Measurements from ENCODE around the gene CNTNAP2. TPM values are rescaled to one million over a fixed set of nuclear protein-coding genes. Genes with fewer than 3 reads are reported as not detected.
"Not testable (repeated sequence)": the region's sequence is repeated elsewhere in the genome, so short reads cannot be mapped to it uniquely, and the experiment has no call there.

The CNTNAP2 gene
- total RNA-seq, 2 experiments from 2014 or later: not detected

- DNase-seq (no peak), ATAC-seq (ENCODE audit: low read depth) (no peak)
- Mint-ChIP-seq H3K9me3 (peaks cover 20% of the 10 kb centered on the region), H3K4me3 (no peak overlapping the region), H3K36me3 (peaks cover 5% of the 10 kb centered on the region), H3K27me3 (peaks cover 7% of the 10 kb centered on the region), H3K27ac (no peak overlapping the region), H3K4me1 (no peaks in the 10 kb centered on the region)
- POLR2A ChIA-PET: no interaction called here
Observed at GRCh38 chr7:148330822-148331221, 2214.2 kb downstream of the CNTNAP2 start.

GRCh38 chr7:148331456-148331855 lies 2214.9 kb downstream of the CNTNAP2 start:
- H3K36me3 Mint-ChIP-seq; H3K4me3 Mint-ChIP-seq; ATAC-seq (ENCODE audit: low read depth); H3K27me3 Mint-ChIP-seq; H3K27ac Mint-ChIP-seq; H3K4me1 Mint-ChIP-seq; DNase-seq; POLR2A ChIA-PET: not testable (repeated sequence)
- peaks cover 20% of the 10 kb centered on the region for H3K9me3 Mint-ChIP-seq

DNA sequence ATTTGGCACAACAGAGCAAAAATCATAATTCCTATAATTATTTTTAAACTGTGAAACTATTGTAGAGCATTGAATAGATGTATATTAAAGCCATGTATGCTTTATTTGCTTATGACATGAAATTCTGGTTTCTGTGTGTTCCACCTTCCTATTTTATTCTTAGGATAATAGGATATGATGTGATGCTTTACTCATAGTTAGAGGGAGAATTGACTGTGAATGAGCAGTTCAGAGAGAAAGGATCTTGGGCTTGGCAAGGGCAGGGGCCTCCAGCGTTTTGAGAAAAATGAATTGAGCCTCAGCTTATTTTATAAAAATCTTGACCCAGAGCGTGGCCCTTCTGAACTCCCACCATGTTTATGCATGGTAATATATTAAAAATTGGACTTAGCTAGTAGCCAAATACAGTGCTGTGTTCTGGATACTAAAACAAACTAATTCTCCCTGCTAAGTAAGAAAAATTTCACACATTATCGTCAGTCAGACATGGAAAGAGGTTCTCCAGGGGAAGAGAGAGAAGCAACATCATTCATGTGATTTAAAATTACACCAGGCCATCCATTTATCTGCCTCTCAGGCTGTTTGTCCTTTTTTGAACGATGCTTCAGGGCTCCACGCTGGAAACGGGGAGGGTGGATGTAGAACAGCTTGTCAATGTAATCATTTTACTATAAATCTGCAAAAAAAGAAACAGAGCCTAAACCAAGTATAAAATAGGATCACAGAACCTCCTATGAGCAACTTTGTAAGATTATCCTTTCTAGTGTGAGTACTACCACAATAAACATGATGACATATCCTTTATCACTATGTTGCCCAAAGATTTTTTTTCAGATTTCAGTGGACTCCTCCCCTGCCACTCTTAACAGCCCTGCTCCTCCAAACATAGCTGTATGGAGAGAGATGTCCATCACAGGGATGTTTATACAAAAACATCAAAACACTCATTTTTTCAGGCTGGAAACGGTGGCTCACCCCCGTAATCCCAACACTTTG lies 2215.9 kb downstream of the CNTNAP2 start:
- H3K4me3 Mint-ChIP-seq: no peak overlapping the region

DNA sequence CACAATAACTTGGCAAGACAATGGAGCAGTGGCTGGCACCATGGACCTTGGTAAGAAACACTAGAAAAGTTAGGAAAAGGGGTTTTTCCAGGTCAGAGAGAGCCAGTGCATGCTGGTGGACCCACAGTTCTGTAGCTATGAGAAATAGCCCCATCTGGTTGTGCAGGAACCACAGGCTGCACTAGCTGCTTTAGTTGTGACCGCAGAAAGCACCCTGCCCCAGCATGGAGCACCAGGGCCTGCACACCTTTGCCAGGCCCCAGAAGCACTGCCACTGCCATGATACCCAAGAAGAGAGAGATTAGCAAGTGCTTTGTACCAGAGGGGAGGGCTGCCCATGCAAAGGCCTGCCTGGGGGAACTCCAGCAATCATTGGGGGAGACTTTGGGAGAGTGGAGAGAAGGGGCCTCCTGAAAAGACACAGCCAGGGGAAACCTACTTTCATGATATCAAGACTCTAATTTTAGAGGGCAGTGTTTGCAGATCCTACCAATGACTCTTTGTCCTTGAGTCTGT lies 2217.9 kb downstream of the CNTNAP2 start:
- no peak for ATAC-seq (ENCODE audit: low read depth)
- no peak for DNase-seq
- Mint-ChIP-seq H3K9me3 (peaks cover 18% of the 10 kb centered on the region), H3K4me1 (peaks cover 2% of the 10 kb centered on the region), H3K4me3 (no peak overlapping the region), H3K27ac (no peak overlapping the region), H3K36me3 (peaks cover 5% of the 10 kb centered on the region), H3K27me3 (peaks cover 39% of the 10 kb centered on the region)
- POLR2A ChIA-PET: no interaction called here

More for the DNA sequence above, 2215.9 kb downstream of the CNTNAP2 start:
- peaks cover 20% of the 10 kb centered on the region for H3K9me3 Mint-ChIP-seq
- peaks cover 19% of the 10 kb centered on the region for H3K27me3 Mint-ChIP-seq
- ATAC-seq (ENCODE audit: low read depth) (no peak), DNase-seq (no peak)
- no peak overlapping the region for H3K27ac Mint-ChIP-seq
- POLR2A ChIA-PET: no interaction called here
- H3K4me1 Mint-ChIP-seq: no peaks in the 10 kb centered on the region
- H3K36me3 Mint-ChIP-seq: peaks cover 5% of the 10 kb centered on the region

GRCh38 chr7:148334959-148335577 lies 2218.5 kb downstream of the CNTNAP2 start:
- H3K9me3 Mint-ChIP-seq: peaks cover 15% of the 10 kb centered on the region
- H3K27ac Mint-ChIP-seq: no peak overlapping the region
- no peak overlapping the region for H3K4me3 Mint-ChIP-seq
- H3K4me1 Mint-ChIP-seq: peaks cover 4% of the 10 kb centered on the region
- peaks cover 45% of the 10 kb centered on the region for H3K27me3 Mint-ChIP-seq
- DNase-seq (no peak), ATAC-seq (ENCODE audit: low read depth) (no peak)
- peaks cover 5% of the 10 kb centered on the region for H3K36me3 Mint-ChIP-seq
- POLR2A ChIA-PET: no interaction called here

DNA sequence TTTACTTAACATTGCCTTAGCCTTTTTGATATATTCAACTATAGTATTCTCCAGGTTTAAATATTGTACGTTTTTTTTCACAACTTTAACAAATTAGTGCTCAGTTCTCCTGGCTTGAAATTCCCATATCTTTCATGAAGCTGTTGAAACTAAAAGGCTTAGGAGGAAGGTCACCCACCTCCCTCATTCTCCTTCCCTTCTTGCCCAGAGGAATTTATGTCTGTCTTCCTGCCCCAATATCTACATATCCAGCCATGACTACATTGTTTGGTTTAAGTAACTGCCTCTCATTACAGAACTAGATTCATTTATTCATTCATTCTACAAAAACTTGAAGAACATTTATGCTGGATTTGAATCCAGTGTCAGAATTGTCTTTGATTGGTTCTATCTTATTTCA lies 2219.2 kb downstream of the CNTNAP2 start:
- DNase-seq (no peak), ATAC-seq (ENCODE audit: low read depth) (no peak)
- H3K9me3 Mint-ChIP-seq: peaks cover 8% of the 10 kb centered on the region
- H3K4me1 Mint-ChIP-seq: peaks cover 4% of the 10 kb centered on the region
- peaks cover 2% of the 10 kb centered on the region for H3K36me3 Mint-ChIP-seq
- POLR2A ChIA-PET: no interaction called here
- peaks cover 52% of the 10 kb centered on the region for H3K27me3 Mint-ChIP-seq
- H3K4me3 Mint-ChIP-seq: no peak overlapping the region
- no peak overlapping the region for H3K27ac Mint-ChIP-seq

DNA sequence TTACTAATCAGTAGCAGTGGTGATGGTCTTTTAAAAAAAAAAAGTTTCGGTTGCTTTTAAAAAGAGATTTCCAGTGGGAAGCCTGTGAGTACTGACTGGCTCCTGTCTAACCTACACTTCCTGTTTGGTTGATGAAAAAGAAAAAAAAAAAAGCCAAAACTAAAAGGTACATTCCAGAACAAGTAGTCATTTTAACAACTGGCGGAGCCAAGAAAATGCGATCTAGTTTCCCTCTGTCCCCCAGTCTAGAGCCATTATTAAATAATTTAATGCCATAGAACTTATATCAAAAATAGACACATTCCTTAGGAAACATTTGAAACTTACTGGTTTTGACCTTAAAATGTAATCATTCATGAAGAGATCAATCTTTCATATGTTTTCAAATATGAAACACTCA lies 2219.8 kb downstream of the CNTNAP2 start:
- peaks cover 56% of the 10 kb centered on the region for H3K27me3 Mint-ChIP-seq
- no peak overlapping the region for H3K4me3 Mint-ChIP-seq
- no peak for ATAC-seq (ENCODE audit: low read depth)

GRCh38 chr7:148337246-148337965 lies 2220.8 kb downstream of the CNTNAP2 start:
- H3K27me3 Mint-ChIP-seq: peaks cover 61% of the 10 kb centered on the region

More for the DNA sequence above, 2219.8 kb downstream of the CNTNAP2 start:
- DNase-seq: no peak
- Mint-ChIP-seq H3K36me3 (no peaks in the 10 kb centered on the region), H3K9me3 (peaks cover 2% of the 10 kb centered on the region), H3K4me1 (peaks cover 4% of the 10 kb centered on the region), H3K27ac (no peak overlapping the region)
- POLR2A ChIA-PET: no interaction called here

GRCh38 chr7:148337995-148338747 lies 2221.6 kb downstream of the CNTNAP2 start:
- peaks cover 61% of the 10 kb centered on the region for H3K27me3 Mint-ChIP-seq
- H3K4me3 Mint-ChIP-seq: no peak overlapping the region
- DNase-seq (no peak), ATAC-seq (ENCODE audit: low read depth) (no peak)
- no peaks in the 10 kb centered on the region for H3K36me3 Mint-ChIP-seq
- POLR2A ChIA-PET: no interaction called here
- no peak overlapping the region for H3K27ac Mint-ChIP-seq
- H3K4me1 Mint-ChIP-seq: peaks cover 4% of the 10 kb centered on the region
- no peaks in the 10 kb centered on the region for H3K9me3 Mint-ChIP-seq

More at GRCh38 chr7:148337246-148337965, 2220.8 kb downstream of the CNTNAP2 start:
- H3K4me1 Mint-ChIP-seq: peaks cover 4% of the 10 kb centered on the region
- H3K4me3 Mint-ChIP-seq: no peak overlapping the region
- POLR2A ChIA-PET: no interaction called here
- no peak for ATAC-seq (ENCODE audit: low read depth)
- H3K9me3 Mint-ChIP-seq: no peaks in the 10 kb centered on the region
- DNase-seq: no peak
- H3K36me3 Mint-ChIP-seq: no peaks in the 10 kb centered on the region
- no peak overlapping the region for H3K27ac Mint-ChIP-seq

GRCh38 chr7:148340438-148341280 lies 2224.1 kb downstream of the CNTNAP2 start:
- POLR2A ChIA-PET: no interaction called here
- ATAC-seq (ENCODE audit: low read depth) (no peak), DNase-seq (no peak)
- no peaks in the 10 kb centered on the region for H3K36me3 Mint-ChIP-seq
- peaks cover 4% of the 10 kb centered on the region for H3K4me1 Mint-ChIP-seq
- no peaks in the 10 kb centered on the region for H3K9me3 Mint-ChIP-seq
- no peak overlapping the region for H3K4me3 Mint-ChIP-seq
- H3K27ac Mint-ChIP-seq: no peak overlapping the region
- H3K27me3 Mint-ChIP-seq: peaks cover 56% of the 10 kb centered on the region

DNA sequence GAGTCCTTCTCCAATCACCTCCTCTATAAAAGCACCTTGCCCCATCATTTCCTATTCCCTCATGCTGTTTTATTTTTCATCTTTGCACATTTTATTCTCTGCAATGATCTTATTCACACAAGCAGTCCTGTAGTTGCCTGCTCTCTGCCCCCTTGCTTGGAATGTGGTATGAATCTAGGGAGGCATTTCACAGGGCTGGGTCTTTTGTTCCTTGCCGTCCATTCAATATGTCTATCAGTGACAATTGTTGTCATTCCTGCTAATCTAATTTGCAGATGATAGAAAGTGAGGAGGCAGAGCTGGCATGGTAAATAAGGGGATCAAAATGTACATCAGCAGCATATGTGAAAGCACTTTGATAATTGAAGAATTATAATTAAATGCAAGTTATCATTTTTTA lies 2227.8 kb downstream of the CNTNAP2 start:
- H3K9me3 Mint-ChIP-seq: no peaks in the 10 kb centered on the region
- peaks cover 3% of the 10 kb centered on the region for H3K4me1 Mint-ChIP-seq
- no peak overlapping the region for H3K27ac Mint-ChIP-seq
- H3K4me3 Mint-ChIP-seq: no peak overlapping the region
- POLR2A ChIA-PET: no interaction called here
- no peaks in the 10 kb centered on the region for H3K36me3 Mint-ChIP-seq
- DNase-seq (no peak), ATAC-seq (ENCODE audit: low read depth) (no peak)
- H3K27me3 Mint-ChIP-seq: peaks cover 23% of the 10 kb centered on the region

GRCh38 chr7:148347981-148348380 lies 2231.4 kb downstream of the CNTNAP2 start:
- Mint-ChIP-seq H3K9me3 (no peaks in the 10 kb centered on the region), H3K4me1 (no peaks in the 10 kb centered on the region), H3K27me3 (peaks cover 5% of the 10 kb centered on the region), H3K27ac (no peak overlapping the region), H3K36me3 (no peaks in the 10 kb centered on the region), H3K4me3 (no peak overlapping the region)
- DNase-seq: no peak
- no peak for ATAC-seq (ENCODE audit: low read depth)
- POLR2A ChIA-PET: no interaction called here
